Osteoblast (primary cell): Measurements from ENCODE around the gene SCN3B. TPM values are rescaled to one million over a fixed set of nuclear protein-coding genes. Genes with fewer than 3 reads are reported as not detected.

Source experiments
- DNase-seq: peaks from one replicate; pipeline ENCODE4 v3.0.0; 2011; ENCODE audit warnings: low spot score, mixed read lengths; ENCODE audit not compliant: insufficient read length; ENCODE audit errors: missing footprints
- H2AFZ ChIP-seq: 2 replicates; pipeline ENCODE4 v1.6.0; 2011; ENCODE audit warnings: mild to moderate bottlenecking, low read length
- H3K27ac ChIP-seq: 2 replicates; pipeline ENCODE4 v1.5.1; 2011; ENCODE audit warnings: mild to moderate bottlenecking, low read depth, low read length, moderate library complexity
- H3K27me3 ChIP-seq: 2 replicates; pipeline ENCODE4 v1.6.0; 2012; ENCODE audit warnings: mild to moderate bottlenecking, control low read depth, inconsistent platforms, low read length, moderate library complexity; ENCODE audit not compliant: insufficient read depth
- H3K36me3 ChIP-seq: 2 replicates; pipeline ENCODE4 v1.5.1; 2011; ENCODE audit warnings: mild to moderate bottlenecking, low read length, control low read depth, moderate library complexity; ENCODE audit not compliant: insufficient read depth
- H3K4me1 ChIP-seq: 2 replicates; pipeline ENCODE4 v1.5.1; 2011; ENCODE audit warnings: mild to moderate bottlenecking, low read length, control low read depth, moderate library complexity; ENCODE audit not compliant: insufficient read depth
- H3K4me2 ChIP-seq: 2 replicates; pipeline ENCODE4 v1.6.0; 2011; ENCODE audit warnings: mild to moderate bottlenecking, low read length; ENCODE audit not compliant: insufficient read depth
- H3K4me3 ChIP-seq: fragments of 200-600 bp; sonication (generic); 3 replicates; pipeline ENCODE4 v1.5.1; 2012; ENCODE audit warnings: mild to moderate bottlenecking, low read length, inconsistent platforms; ENCODE audit not compliant: insufficient read depth
- H3K79me2 ChIP-seq: 2 replicates; pipeline ENCODE4 v1.6.0; 2012; ENCODE audit warnings: mild to moderate bottlenecking, low read length, control low read depth, inconsistent platforms; ENCODE audit not compliant: insufficient read depth
- H3K9me3 ChIP-seq: 2 replicates; pipeline ENCODE4 v1.5.1; 2011; ENCODE audit warnings: low read depth, low read length, control low read depth
- H4K20me1 ChIP-seq: 2 replicates; pipeline ENCODE4 v1.6.0; 2012; ENCODE audit warnings: mild to moderate bottlenecking, low read length, control low read depth; ENCODE audit not compliant: insufficient read depth
- CTCF ChIP-seq: IDR thresholded peaks from 2 replicates; pipeline ENCODE4 v1.5.1; 2011; ENCODE audit warnings: mild to moderate bottlenecking, low read depth, low read length, moderate library complexity; ENCODE audit errors: extremely low read depth
- total RNA-seq: library from RNA; depleted of rRNA; stranded (reverse); fragments of >200 nt; gene quantifications from 2 replicates; pipeline ENCODE4 v1.2.3, GENCODE V29; 2012

The SCN3B gene
- total RNA-seq, 1 donor: under 0.01 TPM

- H3K4me3 ChIP-seq: no peak overlapping the region
- no peak for DNase-seq
- no peak for TF ChIP-seq CTCF
- H3K4me1 ChIP-seq: peaks cover 4% of the 10 kb centered on the region
- H3K9me3 ChIP-seq: no peaks in the 10 kb centered on the region
- H3K27me3 ChIP-seq: peaks cover 28% of the 10 kb centered on the region
- H3K36me3 ChIP-seq: no peaks in the 10 kb centered on the region
- peak overlapping the region; percentile 86 for H3K4me2 ChIP-seq
- H3K79me2 ChIP-seq: no peaks in the 10 kb centered on the region
- no peak overlapping the region for H3K27ac ChIP-seq
- peaks cover 2% of the 10 kb centered on the region for H4K20me1 ChIP-seq
- H2AFZ ChIP-seq: no peak overlapping the region
Measured at GRCh38 chr11:123653483-123653826, 969 bp downstream of the SCN3B start.

DNA sequence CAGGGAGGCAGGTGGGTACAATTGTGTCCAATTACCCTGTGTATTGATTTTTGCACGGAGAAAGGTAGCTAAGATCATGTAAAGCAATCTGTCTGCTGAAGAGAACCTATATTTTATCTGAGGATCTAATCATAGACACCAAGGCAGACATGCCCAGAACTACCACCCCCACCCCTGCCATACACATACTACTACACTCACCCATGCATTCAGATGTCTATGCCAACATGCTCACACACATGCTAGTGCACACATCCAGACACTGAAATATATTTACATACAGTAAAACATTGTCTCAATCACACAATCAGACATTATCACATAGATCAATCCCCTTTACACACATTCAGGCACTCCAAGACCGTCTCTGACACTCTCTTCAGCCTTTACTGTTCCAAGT, 1.8 kb downstream of the SCN3B start:
- H3K27ac ChIP-seq: no peak overlapping the region
- H3K27me3 ChIP-seq: peaks cover 34% of the 10 kb centered on the region
- H4K20me1 ChIP-seq: peaks cover 2% of the 10 kb centered on the region
- H3K4me1 ChIP-seq: peaks cover 4% of the 10 kb centered on the region
- no peaks in the 10 kb centered on the region for H3K36me3 ChIP-seq
- H3K4me3 ChIP-seq: no peak overlapping the region
- H3K79me2 ChIP-seq: no peaks in the 10 kb centered on the region
- TF ChIP-seq CTCF: no peak
- H2AFZ ChIP-seq: no peak overlapping the region
- no peaks in the 10 kb centered on the region for H3K9me3 ChIP-seq
- no peak for DNase-seq
- no peak overlapping the region for H3K4me2 ChIP-seq

- no peak for DNase-seq
Measured at GRCh38 chr11:123650901-123651300, 3.5 kb downstream of the SCN3B start.

GRCh38 chr11:123645286-123645975, 9.0 kb downstream of the SCN3B start:
- Histone ChIP-seq H2AFZ (no peak overlapping the region), H3K79me2 (no peaks in the 10 kb centered on the region), H3K27ac (no peak overlapping the region), H3K9me3 (no peaks in the 10 kb centered on the region), H3K27me3 (peaks cover 17% of the 10 kb centered on the region), H3K4me2 (no peak overlapping the region), H3K4me1 (no peaks in the 10 kb centered on the region), H4K20me1 (peaks cover under 1% of the 10 kb centered on the region), H3K36me3 (no peaks in the 10 kb centered on the region), H3K4me3 (no peak overlapping the region)
- no peak for TF ChIP-seq CTCF
- DNase-seq: no peak

More at GRCh38 chr11:123650901-123651300, 3.5 kb downstream of the SCN3B start:
- TF ChIP-seq CTCF: no peak
- Histone ChIP-seq H3K36me3 (no peaks in the 10 kb centered on the region), H3K4me1 (peaks cover 4% of the 10 kb centered on the region), H3K27ac (no peak overlapping the region), H3K4me2 (no peak overlapping the region), H4K20me1 (peaks cover 2% of the 10 kb centered on the region), H2AFZ (no peak overlapping the region), H3K9me3 (no peaks in the 10 kb centered on the region), H3K27me3 (peaks cover 39% of the 10 kb centered on the region), H3K4me3 (no peak overlapping the region), H3K79me2 (no peaks in the 10 kb centered on the region)
